ENCODE data around the gene QSOX1. TPM values are rescaled to one million over a fixed set of nuclear protein-coding genes. Genes with fewer than 3 reads are reported as not detected.

The QSOX1 gene, protein sequence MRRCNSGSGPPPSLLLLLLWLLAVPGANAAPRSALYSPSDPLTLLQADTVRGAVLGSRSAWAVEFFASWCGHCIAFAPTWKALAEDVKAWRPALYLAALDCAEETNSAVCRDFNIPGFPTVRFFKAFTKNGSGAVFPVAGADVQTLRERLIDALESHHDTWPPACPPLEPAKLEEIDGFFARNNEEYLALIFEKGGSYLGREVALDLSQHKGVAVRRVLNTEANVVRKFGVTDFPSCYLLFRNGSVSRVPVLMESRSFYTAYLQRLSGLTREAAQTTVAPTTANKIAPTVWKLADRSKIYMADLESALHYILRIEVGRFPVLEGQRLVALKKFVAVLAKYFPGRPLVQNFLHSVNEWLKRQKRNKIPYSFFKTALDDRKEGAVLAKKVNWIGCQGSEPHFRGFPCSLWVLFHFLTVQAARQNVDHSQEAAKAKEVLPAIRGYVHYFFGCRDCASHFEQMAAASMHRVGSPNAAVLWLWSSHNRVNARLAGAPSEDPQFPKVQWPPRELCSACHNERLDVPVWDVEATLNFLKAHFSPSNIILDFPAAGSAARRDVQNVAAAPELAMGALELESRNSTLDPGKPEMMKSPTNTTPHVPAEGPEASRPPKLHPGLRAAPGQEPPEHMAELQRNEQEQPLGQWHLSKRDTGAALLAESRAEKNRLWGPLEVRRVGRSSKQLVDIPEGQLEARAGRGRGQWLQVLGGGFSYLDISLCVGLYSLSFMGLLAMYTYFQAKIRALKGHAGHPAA
- 93.3 and 102 TPM in 2 replicates for total RNA-seq (2012; rRNA removed)
- 765 and 791 TPM in 2 replicates for polyA plus RNA-seq (2012; rRNA removed)
- 1,392 and 1,573 TPM in 2 replicates for polyA plus RNA-seq (2012; cell fraction: cytosol; rRNA removed)
- 755 and 1,109 TPM in 2 replicates for polyA plus RNA-seq (2012; cell fraction: nucleus; rRNA removed; ENCODE audit: low replicate concordance)
- Bru-seq, nascent RNA = percentile 100 among the genes with signal in this experiment
- percentile 100 among the genes with signal in this experiment for BruChase-seq, experiment 1, labeled RNA remaining after a 6-hour chase
- percentile 100 among the genes with signal in this experiment for BruChase-seq, experiment 2, labeled RNA remaining after a 2-hour chase
- long read RNA-seq, full-length matches to known transcripts = 2,690 of 7,338 reads
- long read RNA-seq, partial matches to known transcripts = 3,928 of 7,338 reads
- long read RNA-seq, other reads (novel, unspliced or antisense) = 720 of 7,338 reads

DNA sequence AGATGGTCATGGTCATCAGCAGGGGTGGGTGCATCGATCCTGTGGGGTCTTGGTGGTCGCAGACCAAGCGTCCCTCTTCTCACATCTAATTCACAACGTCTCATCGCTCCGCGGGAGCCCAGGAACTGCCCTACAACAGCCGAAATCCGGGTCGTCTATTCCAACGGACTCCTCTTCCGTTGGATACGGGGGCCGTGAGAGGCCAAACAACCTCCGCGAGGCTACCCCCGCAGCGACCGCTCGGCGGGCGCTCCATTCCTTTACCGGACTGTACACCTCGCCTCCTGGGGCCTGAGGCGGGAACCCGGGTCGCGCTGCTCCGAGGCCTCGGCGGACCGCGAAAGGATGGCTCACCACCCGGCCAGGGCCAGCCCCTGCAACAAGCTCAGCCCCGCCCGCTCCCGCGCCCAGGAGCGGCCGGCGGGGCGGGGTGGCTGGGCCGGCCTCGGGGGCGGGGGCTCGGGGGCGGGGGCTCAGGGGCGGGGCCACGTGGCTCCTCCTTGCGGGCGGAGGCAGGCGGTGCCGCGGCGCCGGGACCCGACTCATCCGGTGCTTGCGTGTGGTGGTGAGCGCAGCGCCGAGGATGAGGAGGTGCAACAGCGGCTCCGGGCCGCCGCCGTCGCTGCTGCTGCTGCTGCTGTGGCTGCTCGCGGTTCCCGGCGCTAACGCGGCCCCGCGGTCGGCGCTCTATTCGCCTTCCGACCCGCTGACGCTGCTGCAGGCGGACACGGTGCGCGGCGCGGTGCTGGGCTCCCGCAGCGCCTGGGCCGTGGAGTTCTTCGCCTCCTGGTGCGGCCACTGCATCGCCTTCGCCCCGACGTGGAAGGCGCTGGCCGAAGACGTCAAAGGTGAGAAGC, at the start of gene QSOX1:
TSS of gene QSOX1 (plus strand) at position 545 of the 857 bp plus-strand sequence. CDS start at position 584, 39 bp downstream.
- H3K4me1 ChIP-seq (ENCODE audit: control insufficient read depth, insufficient read depth, low read length) = peaks cover 33% of the 10 kb centered on the region
- TF ChIP-seq NFE2L2 (IDR thresholded peaks at IDR 0.05; ENCODE audit: low read depth, low read length) (no peak), RFX5 (IDR thresholded peaks at IDR 0.05; ENCODE audit: low read depth, low read length) (no peak), CHD1 (IDR thresholded peaks at IDR 0.05; ENCODE audit: low read depth, low read length) (no peak), MAZ (IDR thresholded peaks at IDR 0.05; ENCODE audit: borderline replicate concordance, low read depth, low read length) (peak; percentile 87), RCOR1 (IDR thresholded peaks at IDR 0.05; ENCODE audit: insufficient replicate concordance, low read length) (no peak), RAD21 (IDR thresholded peaks at IDR 0.05; ENCODE audit: low read length) (peak; percentile 18), CTCF (conservative IDR thresholded peaks at IDR 0.05; ENCODE audit: low read depth, low read length) (0 out of 2 replicates have a peak, but pooled peaks have one; percentile 11), MXI1 (IDR thresholded peaks at IDR 0.05; ENCODE audit: borderline replicate concordance, low read depth, low read length) (peak; percentile 71; the same call in 1 of the 2 replicates), FOS (IDR thresholded peaks at IDR 0.05; ENCODE audit: low read depth, low read length) (no peak), POLR2A (IDR thresholded peaks at IDR 0.05; ENCODE audit: low read depth, low read length) (peak; percentile 95)

More for the DNA sequence above, at the start of gene QSOX1:
- Histone ChIP-seq H3K4me3 (ENCODE audit: insufficient read depth, low read depth, low read length) (peak within 1 kb of the TSS; percentile 94), H2BK5ac (ENCODE audit: low read depth, low read length, poor library complexity, severe bottlenecking) (peak within 1 kb of the TSS; percentile 97), H2AK5ac (ENCODE audit: low read depth, low read length) (peak within 1 kb of the TSS; percentile 98), H3K18ac (ENCODE audit: low read depth, low read length) (peak within 1 kb of the TSS; percentile 99), H3K9ac (ENCODE audit: low read depth, low read length) (peak within 1 kb of the TSS; percentile 99), H4K5ac (ENCODE audit: low read depth, low read length) (peak within 1 kb of the TSS; percentile 99), H3K23ac (ENCODE audit: low read depth, low read length) (peak within 1 kb of the TSS; percentile 98), H3K79me1 (ENCODE audit: low read depth in 1 of 2, low read length in 2 of 2) (peaks cover 15 to 68% of the 10 kb centered on the region in 2 experiments), H3K4ac (ENCODE audit: low read depth, low read length) (peak within 1 kb of the TSS; percentile 100), H2AFZ (replicated peaks; ENCODE audit: low read length, poor library complexity) (peak within 1 kb of the TSS; percentile 88), H3K36me3 (ENCODE audit: control insufficient read depth, insufficient read depth, low read length) (peaks cover 33% of the 10 kb centered on the region), H3K56ac (ENCODE audit: extremely low read depth, insufficient read depth, low read length) (peak within 1 kb of the TSS; percentile 96), H3K27ac (ENCODE audit: insufficient read depth, low read length) (peak within 1 kb of the TSS; percentile 99), H2BK20ac (ENCODE audit: low read depth, low read length) (peak within 1 kb of the TSS; percentile 96), H3K9me1 (ENCODE audit: insufficient read depth, low read length) (peaks cover 44% of the 10 kb centered on the region), H2BK120ac (ENCODE audit: low read depth, low read length) (peak within 1 kb of the TSS; percentile 94), H2BK15ac (ENCODE audit: low read depth, low read length) (peak within 1 kb of the TSS; percentile 67; the same call in 2 of the 3 replicates), H4K8ac (ENCODE audit: low read depth in 2 of 2, low read length in 2 of 2) (peak within 1 kb of the TSS; percentile 89 to 99), H3K14ac (replicated peaks; ENCODE audit: low read depth, low read length) (peak within 1 kb of the TSS; percentile 100), H2AK9ac (replicated peaks; ENCODE audit: low read depth, low read length, poor library complexity) (peak within 1 kb of the TSS; percentile 99), H4K91ac (ENCODE audit: insufficient read depth, low read depth, low read length) (peak within 1 kb of the TSS; percentile 99), H3K4me2 (ENCODE audit: low read depth, low read length) (peak within 1 kb of the TSS; percentile 96), H4K20me1 (ENCODE audit: insufficient read depth, low read length) (peaks cover 48% of the 10 kb centered on the region), H3K27me3 (ENCODE audit: control insufficient read depth, insufficient read depth, low read length) (no peaks in the 10 kb centered on the region), H3K9me3 (ENCODE audit: control insufficient read depth, insufficient read depth, low read length) (no peaks in the 10 kb centered on the region)
- intact Hi-C loops (cut with micrococcal nuclease) (loop anchor here (5.0 to 10.0 kb wide), 3 partner anchors 72 to 450 kb away; partner anchors contain the start of gene TOR1AIP1), in situ Hi-C loops (cut with MboI; ENCODE audit: low sequenced_read_pairs) (loop anchor here (5.0 to 25.0 kb wide), 2 partner anchors 62 to 442 kb away; no protein-coding TSS in a partner anchor), dilution Hi-C loops (cut with HindIII; ENCODE audit: low sequenced_read_pairs, unreplicated experiment) (loop anchor here (25.0 kb wide), 1 partner anchor 117 kb away; no protein-coding TSS in a partner anchor)
- no TSS peak for BruUV-seq (replicated peaks)
- ChIA-PET POLR2A (ENCODE audit: unreplicated experiment) (interaction anchor here (0.5 to 1.6 kb wide), 5 partner anchors 9 to 56 kb away, joined by 3 to 6 read pairs (median 4); no protein-coding TSS in a partner anchor), CTCF (interaction anchor here (0.9 kb wide), 1 partner anchor 76 kb away, joined by 4 read pairs; no protein-coding TSS in a partner anchor)
- DNase-seq (peak; percentile 86), ATAC-seq (ENCODE audit: low read depth) (peak; percentile 80)
- 0% methylated on average over 45 of the region's 100 CpGs; no CpG with 5 or more reads in 1 of the 2 experiments for WGBS, 2 experiments (ENCODE audit: extremely low coverage in 2 of 2, insufficient read length in 1 of 2)
